Karpas-422 (cell line): ENCODE measurements around the gene FLNA. TPM values are rescaled to one million over a fixed set of nuclear protein-coding genes. Genes with fewer than 3 reads are reported as not detected.

Source experiments
- DNase-seq: peaks from one replicate; pipeline ENCODE4 v3.0.0-alpha.2; 2015
- H2AFZ ChIP-seq: fragments of 200-600 bp; sonication (generic); 2 replicates; pipeline ENCODE4 v1.6.1; 2014; ENCODE audit warnings: antibody characterized with exemption, low read length, mixed read lengths
- H3K27ac ChIP-seq: fragments of 200-600 bp; sonication (generic); 2 replicates; pipeline ENCODE4 v1.5.1; 2014; ENCODE audit warnings: mild to moderate bottlenecking, low read length, moderate library complexity
- H3K27me3 ChIP-seq: fragments of 200-600 bp; sonication (generic); 2 replicates; pipeline ENCODE4 v1.6.1; 2014; ENCODE audit warnings: low read length, mixed read lengths
- H3K36me3 ChIP-seq: fragments of 200-600 bp; sonication (generic); 2 replicates; pipeline ENCODE4 v1.6.1; 2014; ENCODE audit warnings: low read length, mixed read lengths; ENCODE audit not compliant: insufficient read depth
- H3K4me1 ChIP-seq: fragments of 200-600 bp; sonication (generic); 2 replicates; pipeline ENCODE4 v1.6.1; 2014; ENCODE audit warnings: mild to moderate bottlenecking, low read length, mixed read lengths
- H3K4me2 ChIP-seq: fragments of 200-600 bp; sonication (generic); 2 replicates; pipeline ENCODE4 v1.6.1; 2014; ENCODE audit warnings: low read length, low read depth, mild to moderate bottlenecking; ENCODE audit not compliant: poor library complexity, severe bottlenecking
- H3K4me3 ChIP-seq: fragments of 200-600 bp; sonication (generic); 2 replicates; pipeline ENCODE4 v1.5.1; 2014; ENCODE audit warnings: mild to moderate bottlenecking, antibody characterized with exemption, low read length, mixed read lengths
- H3K79me2 ChIP-seq: fragments of 200-600 bp; sonication (generic); 2 replicates; pipeline ENCODE4 v1.6.1; 2014; ENCODE audit warnings: mild to moderate bottlenecking, low read length, mixed read lengths
- H3K9ac ChIP-seq: fragments of 200-600 bp; sonication (generic); 2 replicates; pipeline ENCODE4 v1.6.0; 2014; ENCODE audit warnings: low read length
- H3K9me2 ChIP-seq: fragments of 200-600 bp; sonication (generic), shearing (Covaris generic); replicated peaks from 2 replicates; pipeline ENCODE4 v1.6.0; 2014; ENCODE audit warnings: mild to moderate bottlenecking, low read length, moderate library complexity; ENCODE audit not compliant: insufficient read depth
- H3K9me3 ChIP-seq: fragments of 300-700, 200-600 bp; sonication (generic); 2 replicates; pipeline ENCODE4 v1.6.1; 2014; ENCODE audit warnings: low read length, mixed read lengths
- H4K20me1 ChIP-seq: fragments of 200-600 bp; sonication (generic); 2 replicates; pipeline ENCODE4 v1.6.1; 2014; ENCODE audit warnings: mild to moderate bottlenecking, antibody characterized with exemption, low read length, low read depth; ENCODE audit not compliant: insufficient read depth
- total RNA-seq: library from RNA; depleted of rRNA; stranded (reverse); fragments of >200 nt; shearing (Covaris generic); gene quantifications from 2 replicates; pipeline ENCODE4 v1.2.3, GENCODE V29; 2014; ENCODE audit warnings: low replicate concordance; rRNA removed

FLNA gene, protein sequence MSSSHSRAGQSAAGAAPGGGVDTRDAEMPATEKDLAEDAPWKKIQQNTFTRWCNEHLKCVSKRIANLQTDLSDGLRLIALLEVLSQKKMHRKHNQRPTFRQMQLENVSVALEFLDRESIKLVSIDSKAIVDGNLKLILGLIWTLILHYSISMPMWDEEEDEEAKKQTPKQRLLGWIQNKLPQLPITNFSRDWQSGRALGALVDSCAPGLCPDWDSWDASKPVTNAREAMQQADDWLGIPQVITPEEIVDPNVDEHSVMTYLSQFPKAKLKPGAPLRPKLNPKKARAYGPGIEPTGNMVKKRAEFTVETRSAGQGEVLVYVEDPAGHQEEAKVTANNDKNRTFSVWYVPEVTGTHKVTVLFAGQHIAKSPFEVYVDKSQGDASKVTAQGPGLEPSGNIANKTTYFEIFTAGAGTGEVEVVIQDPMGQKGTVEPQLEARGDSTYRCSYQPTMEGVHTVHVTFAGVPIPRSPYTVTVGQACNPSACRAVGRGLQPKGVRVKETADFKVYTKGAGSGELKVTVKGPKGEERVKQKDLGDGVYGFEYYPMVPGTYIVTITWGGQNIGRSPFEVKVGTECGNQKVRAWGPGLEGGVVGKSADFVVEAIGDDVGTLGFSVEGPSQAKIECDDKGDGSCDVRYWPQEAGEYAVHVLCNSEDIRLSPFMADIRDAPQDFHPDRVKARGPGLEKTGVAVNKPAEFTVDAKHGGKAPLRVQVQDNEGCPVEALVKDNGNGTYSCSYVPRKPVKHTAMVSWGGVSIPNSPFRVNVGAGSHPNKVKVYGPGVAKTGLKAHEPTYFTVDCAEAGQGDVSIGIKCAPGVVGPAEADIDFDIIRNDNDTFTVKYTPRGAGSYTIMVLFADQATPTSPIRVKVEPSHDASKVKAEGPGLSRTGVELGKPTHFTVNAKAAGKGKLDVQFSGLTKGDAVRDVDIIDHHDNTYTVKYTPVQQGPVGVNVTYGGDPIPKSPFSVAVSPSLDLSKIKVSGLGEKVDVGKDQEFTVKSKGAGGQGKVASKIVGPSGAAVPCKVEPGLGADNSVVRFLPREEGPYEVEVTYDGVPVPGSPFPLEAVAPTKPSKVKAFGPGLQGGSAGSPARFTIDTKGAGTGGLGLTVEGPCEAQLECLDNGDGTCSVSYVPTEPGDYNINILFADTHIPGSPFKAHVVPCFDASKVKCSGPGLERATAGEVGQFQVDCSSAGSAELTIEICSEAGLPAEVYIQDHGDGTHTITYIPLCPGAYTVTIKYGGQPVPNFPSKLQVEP (N-terminal part only)
- 46.3 and 89.6 TPM in 2 replicates for total RNA-seq

DNA sequence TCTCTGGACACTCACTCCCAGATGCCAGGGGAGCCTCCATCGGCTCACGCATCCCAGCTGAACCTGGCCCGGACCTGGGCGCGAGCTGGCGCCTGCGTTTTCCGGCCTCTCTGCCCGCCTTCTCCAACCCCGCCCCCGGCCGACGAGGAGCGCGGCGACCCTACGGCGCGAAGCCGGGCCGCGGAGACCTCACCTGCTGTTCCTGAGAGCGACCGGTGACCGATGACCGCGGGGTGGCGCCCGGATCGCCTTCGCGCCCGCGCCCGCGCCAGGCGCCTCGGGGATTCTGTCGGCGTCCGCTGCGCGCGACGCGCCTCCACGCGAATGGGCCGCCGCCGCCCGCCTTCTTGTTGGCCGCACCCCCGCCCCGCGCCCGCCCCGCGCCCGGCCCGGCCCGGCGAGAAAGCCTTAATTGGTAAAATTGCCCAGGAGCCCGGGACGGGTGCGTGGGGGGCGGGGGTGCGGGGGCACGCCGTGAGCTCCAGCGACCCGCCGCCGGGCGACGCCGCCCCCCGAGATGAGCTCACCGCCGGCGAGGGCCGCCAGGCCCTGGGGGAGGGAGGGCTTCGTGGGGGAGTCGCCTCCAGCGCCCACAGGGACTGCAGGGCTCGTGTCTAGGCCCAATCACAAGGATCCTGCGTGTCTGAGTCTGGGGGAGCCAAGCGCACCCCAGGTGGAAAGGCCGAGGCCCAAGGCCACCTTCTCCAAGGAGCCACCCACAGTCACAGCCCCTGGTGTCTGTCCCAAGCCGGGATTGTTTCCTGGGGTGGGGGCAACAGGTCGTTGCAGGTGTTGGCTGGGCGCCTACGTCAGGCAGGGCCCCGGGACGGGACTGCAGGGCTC is at the start of gene FLNA:
TSS of gene FLNA (minus strand) at position 322 of the 843 bp plus-strand sequence. CDS start 3,389 bp downstream, outside the sequence.
- Histone ChIP-seq H3K4me3 (peak within 1 kb of the TSS; percentile 50; the same call in 1 of the 2 replicates), H2AFZ (no peak within 1 kb of the TSS; the same call in 1 of the 2 replicates), H3K27ac (no peak within 1 kb of the TSS), H3K4me1 (peaks cover 32% of the 10 kb centered on the region), H3K9ac (peak within 1 kb of the TSS; percentile 33), H3K79me2 (peaks cover 12% of the 10 kb centered on the region), H3K36me3 (no peaks in the 10 kb centered on the region), H4K20me1 (no peaks in the 10 kb centered on the region), H3K9me2 (no peaks in the 10 kb centered on the region), H3K27me3 (no peaks in the 10 kb centered on the region), H3K9me3 (no peaks in the 10 kb centered on the region), H3K4me2 (peak within 1 kb of the TSS; percentile 56)
- DNase-seq = no peak

DNA sequence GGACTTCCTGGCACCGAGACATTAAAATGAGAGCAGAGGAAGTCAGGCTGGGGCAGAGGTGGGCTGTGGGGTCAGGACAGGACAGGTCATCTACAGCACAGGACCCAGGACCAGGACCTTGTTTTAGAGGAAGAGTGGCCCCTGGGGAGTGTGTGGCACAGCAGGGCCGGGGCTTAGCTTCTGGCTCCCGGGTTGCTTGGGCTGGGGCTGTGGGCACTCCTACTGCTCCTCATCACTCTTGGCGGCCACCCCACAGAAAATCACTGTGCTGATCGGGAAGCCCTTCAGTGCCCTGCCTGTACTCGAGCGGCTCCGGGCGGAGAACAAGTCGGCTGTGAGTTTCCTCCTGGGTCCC is 45.9 kb upstream of the FLNA start:
- Histone ChIP-seq H2AFZ (no peak overlapping the region), H3K9ac (no peak overlapping the region), H3K27ac (no peak overlapping the region), H3K9me3 (no peaks in the 10 kb centered on the region), H3K4me1 (no peaks in the 10 kb centered on the region), H3K27me3 (no peaks in the 10 kb centered on the region), H4K20me1 (no peaks in the 10 kb centered on the region), H3K36me3 (no peaks in the 10 kb centered on the region), H3K79me2 (no peaks in the 10 kb centered on the region), H3K4me3 (no peak overlapping the region), H3K4me2 (no peak overlapping the region), H3K9me2 (no peaks in the 10 kb centered on the region)
- DNase-seq = no peak

DNA sequence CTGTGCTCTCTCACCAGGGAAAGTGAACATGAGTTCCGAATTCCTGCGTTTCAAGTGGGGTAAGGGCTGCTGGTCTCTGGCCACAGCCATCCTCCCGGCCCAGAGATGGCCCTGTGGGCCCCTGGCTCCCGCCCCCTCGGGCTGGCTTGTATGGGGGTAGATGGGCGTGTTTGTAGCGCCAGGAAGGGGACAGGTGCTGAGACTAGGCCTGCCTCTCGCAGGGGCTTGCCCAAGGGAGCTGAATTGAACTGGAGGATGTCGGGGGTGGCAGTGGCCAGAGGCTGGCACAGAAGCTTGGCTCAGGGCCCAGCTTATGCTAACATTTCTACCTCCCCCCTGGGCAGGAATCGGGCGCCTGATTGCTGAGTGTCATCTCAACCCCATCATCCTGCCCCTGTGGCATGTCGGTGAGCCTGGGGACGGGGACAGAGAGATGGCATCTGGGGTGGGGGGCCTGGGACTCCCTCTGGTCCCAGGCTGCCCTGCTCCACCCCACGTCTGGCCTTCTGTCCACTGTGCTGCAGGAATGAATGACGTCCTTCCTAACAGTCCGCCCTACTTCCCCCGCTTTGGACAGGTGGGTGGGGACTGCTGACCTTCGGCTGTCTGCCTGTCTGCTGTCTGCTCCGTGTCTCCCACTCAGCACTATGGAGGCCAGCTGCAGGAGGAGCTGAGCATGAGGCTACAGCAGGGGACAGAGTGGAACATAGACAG is 45.4 kb upstream of the FLNA start:
- H2AFZ ChIP-seq = no peak overlapping the region
- no peak overlapping the region for H3K4me2 ChIP-seq
- DNase-seq = no peak
- no peaks in the 10 kb centered on the region for H3K4me1 ChIP-seq
- no peaks in the 10 kb centered on the region for H3K9me2 ChIP-seq
- no peaks in the 10 kb centered on the region for H3K9me3 ChIP-seq
- no peak overlapping the region for H3K9ac ChIP-seq
- no peak overlapping the region for H3K4me3 ChIP-seq
- no peak overlapping the region for H3K27ac ChIP-seq
- H4K20me1 ChIP-seq = no peaks in the 10 kb centered on the region
- H3K36me3 ChIP-seq = no peaks in the 10 kb centered on the region
- H3K79me2 ChIP-seq = no peaks in the 10 kb centered on the region
- H3K27me3 ChIP-seq = no peaks in the 10 kb centered on the region

DNA sequence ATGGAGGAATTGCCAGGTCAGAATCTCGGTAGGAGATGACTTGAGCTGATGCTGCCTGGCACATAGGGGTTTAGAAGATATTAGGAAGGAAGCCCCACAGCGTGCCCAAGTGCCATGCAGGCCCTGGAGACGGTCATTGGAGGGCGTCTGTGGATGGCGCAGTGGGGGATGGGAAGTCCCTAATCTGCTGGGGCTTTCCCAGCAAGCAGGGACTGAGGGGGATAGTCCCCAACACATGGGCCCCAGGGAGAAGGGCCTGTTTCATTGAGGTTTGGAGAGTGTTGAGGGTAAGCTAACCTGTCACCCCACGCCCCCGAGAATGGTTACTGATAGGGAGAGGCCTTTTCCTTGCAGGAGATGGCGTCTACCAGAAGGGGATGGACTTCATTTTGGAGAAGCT is 44.8 kb upstream of the FLNA start:
- DNase-seq = no peak
- Histone ChIP-seq H3K9me3 (no peaks in the 10 kb centered on the region), H4K20me1 (no peaks in the 10 kb centered on the region), H3K79me2 (no peaks in the 10 kb centered on the region), H3K27ac (no peak overlapping the region), H3K9ac (no peak overlapping the region), H3K9me2 (no peaks in the 10 kb centered on the region), H3K4me3 (no peak overlapping the region), H2AFZ (no peak overlapping the region), H3K36me3 (no peaks in the 10 kb centered on the region), H3K4me1 (no peaks in the 10 kb centered on the region), H3K4me2 (no peak overlapping the region), H3K27me3 (no peaks in the 10 kb centered on the region)

DNA sequence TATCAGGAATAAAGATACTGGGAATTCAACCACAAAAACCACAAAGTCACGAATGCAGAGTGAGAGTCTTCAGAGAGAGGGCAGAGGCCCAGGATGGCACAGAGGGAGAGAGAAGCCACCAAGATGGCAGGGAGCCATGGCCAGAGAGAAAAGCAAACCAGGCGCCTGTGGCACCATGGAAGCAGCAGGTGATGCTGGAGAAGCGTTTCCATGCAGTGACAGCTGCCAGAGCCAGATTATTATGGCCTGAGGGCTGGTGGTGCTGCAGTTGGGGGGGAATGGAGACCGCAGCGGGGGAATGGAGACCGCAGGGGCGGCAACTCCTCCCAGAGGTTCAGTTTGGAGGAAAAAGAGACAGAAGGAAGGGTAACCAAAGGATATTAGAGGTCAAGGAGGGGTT is 42.7 kb upstream of the FLNA start:
- H3K9me3 ChIP-seq = no peaks in the 10 kb centered on the region
- no peak overlapping the region for H3K4me2 ChIP-seq
- no peaks in the 10 kb centered on the region for H4K20me1 ChIP-seq
- no peaks in the 10 kb centered on the region for H3K36me3 ChIP-seq
- H3K27ac ChIP-seq = no peak overlapping the region
- H3K9ac ChIP-seq = no peak overlapping the region
- no peaks in the 10 kb centered on the region for H3K27me3 ChIP-seq
- peaks cover 10% of the 10 kb centered on the region for H3K4me1 ChIP-seq
- H3K79me2 ChIP-seq = peaks cover 3% of the 10 kb centered on the region
- H2AFZ ChIP-seq = no peak overlapping the region
- H3K9me2 ChIP-seq = no peaks in the 10 kb centered on the region
- H3K4me3 ChIP-seq = no peak overlapping the region
- DNase-seq = no peak

DNA sequence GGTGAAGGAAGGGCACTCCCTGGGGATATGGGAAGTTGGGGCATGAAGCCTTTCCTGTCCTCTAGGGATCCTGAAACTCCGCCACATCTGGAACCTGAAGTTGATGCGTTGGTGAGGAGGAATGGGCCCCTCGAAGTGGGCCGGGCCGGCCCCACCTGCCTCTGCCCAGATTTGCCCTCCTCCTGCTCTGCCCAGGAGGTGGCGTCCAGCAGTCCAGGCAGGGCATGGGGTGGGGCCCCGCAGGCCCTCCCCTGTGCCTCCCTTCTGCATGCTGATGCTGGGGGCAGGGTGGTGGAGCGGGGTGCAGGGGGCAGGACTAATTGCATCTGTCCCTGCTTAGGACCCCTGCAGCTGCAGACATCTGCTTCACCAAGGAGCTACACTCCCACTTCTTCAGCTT is 38.7 kb upstream of the FLNA start:
- Histone ChIP-seq H3K4me1 (peaks cover 11% of the 10 kb centered on the region), H3K4me2 (peak overlapping the region; percentile 91), H2AFZ (no peak overlapping the region), H3K4me3 (no peak overlapping the region), H3K27me3 (no peaks in the 10 kb centered on the region), H3K9ac (peak overlapping the region; percentile 89; the same call in 1 of the 2 replicates), H3K36me3 (no peaks in the 10 kb centered on the region), H3K27ac (no peak overlapping the region), H4K20me1 (no peaks in the 10 kb centered on the region), H3K79me2 (peaks cover 4% of the 10 kb centered on the region), H3K9me3 (no peaks in the 10 kb centered on the region), H3K9me2 (no peaks in the 10 kb centered on the region)
- DNase-seq = no peak

DNA sequence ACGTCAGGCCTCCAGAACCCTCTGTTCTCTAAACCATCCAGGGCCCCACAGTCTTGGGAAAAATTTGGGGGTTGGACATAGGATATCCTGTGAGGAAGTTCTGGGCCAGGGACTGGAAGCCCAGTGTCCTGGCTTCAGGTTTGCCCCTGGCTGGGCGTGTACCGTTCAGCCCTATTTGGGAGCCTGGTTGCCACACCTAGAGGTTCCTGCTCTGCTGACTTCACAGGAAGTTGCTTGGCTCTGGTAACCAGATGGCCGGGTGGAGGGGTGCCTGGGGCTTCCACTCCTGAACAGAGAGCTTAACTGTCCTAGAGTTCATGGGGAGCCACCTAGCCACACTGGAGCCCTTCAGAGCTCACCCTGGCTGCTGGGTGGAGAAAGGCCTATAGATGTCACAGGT is 38.0 kb upstream of the FLNA start:
- Histone ChIP-seq H3K9me2 (no peaks in the 10 kb centered on the region), H3K79me2 (peaks cover 4% of the 10 kb centered on the region), H2AFZ (no peak overlapping the region), H3K36me3 (no peaks in the 10 kb centered on the region), H4K20me1 (no peaks in the 10 kb centered on the region), H3K27me3 (no peaks in the 10 kb centered on the region), H3K9ac (peak overlapping the region; percentile 89), H3K9me3 (no peaks in the 10 kb centered on the region), H3K27ac (peak overlapping the region; percentile 79), H3K4me2 (peak overlapping the region; percentile 91), H3K4me1 (peaks cover 11% of the 10 kb centered on the region), H3K4me3 (peak overlapping the region; percentile 84)
- peak; percentile 51 for DNase-seq
